Measurements from ENCODE around the gene GPRC5B. TPM values are rescaled to one million over a fixed set of nuclear protein-coding genes. Genes with fewer than 3 reads are reported as not detected.

The GPRC5B gene
- total RNA-seq, 1 experiment from 2014 or later: 137 TPM

DNA sequence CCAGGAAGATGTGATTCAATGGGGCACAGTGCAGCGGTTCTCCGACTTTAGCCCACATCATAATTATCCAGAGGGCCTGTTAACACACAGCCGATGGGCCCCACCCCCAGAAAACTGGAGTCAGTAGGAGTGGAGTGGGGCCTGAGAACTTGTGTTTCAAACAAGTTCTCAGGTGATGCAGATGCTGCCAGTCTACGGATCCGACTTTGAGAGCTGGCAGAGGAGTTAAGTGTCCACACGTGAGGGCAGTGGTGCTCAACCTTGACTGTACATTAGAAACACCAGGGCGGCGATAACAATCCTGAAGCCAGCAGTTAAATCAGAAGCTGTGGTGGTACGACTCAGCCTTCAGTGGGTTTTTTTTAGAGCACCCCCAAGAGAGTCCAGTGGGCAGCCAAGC lies 75.0 kb downstream of the GPRC5B start:
- H2AFZ ChIP-seq (ENCODE audit: low read length): no peak overlapping the region
- H3K18ac ChIP-seq (ENCODE audit: insufficient read length, low read depth, low read length): no peak overlapping the region
- no peak for DNase-seq
- H4K20me1 ChIP-seq (ENCODE audit: control insufficient read depth, insufficient read depth, insufficient read length): no peaks in the 10 kb centered on the region
- TF ChIP-seq, protein P1, sequence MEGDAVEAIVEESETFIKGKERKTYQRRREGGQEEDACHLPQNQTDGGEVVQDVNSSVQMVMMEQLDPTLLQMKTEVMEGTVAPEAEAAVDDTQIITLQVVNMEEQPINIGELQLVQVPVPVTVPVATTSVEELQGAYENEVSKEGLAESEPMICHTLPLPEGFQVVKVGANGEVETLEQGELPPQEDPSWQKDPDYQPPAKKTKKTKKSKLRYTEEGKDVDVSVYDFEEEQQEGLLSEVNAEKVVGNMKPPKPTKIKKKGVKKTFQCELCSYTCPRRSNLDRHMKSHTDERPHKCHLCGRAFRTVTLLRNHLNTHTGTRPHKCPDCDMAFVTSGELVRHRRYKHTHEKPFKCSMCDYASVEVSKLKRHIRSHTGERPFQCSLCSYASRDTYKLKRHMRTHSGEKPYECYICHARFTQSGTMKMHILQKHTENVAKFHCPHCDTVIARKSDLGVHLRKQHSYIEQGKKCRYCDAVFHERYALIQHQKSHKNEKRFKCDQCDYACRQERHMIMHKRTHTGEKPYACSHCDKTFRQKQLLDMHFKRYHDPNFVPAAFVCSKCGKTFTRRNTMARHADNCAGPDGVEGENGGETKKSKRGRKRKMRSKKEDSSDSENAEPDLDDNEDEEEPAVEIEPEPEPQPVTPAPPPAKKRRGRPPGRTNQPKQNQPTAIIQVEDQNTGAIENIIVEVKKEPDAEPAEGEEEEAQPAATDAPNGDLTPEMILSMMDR (conservative IDR thresholded peaks at IDR 0.05): no peak
- H3K14ac ChIP-seq (ENCODE audit: insufficient read depth, low read length): no peak overlapping the region; the same call in 1 of the 2 replicates
- no CpG with 5 or more reads among the region's 9 CpGs for WGBS (ENCODE audit: extremely low coverage, insufficient read length, low lambda C conversion rate)
- H2AK5ac ChIP-seq (ENCODE audit: insufficient read length, low read length): no peak overlapping the region
- no peak overlapping the region for H2BK20ac ChIP-seq (ENCODE audit: low read depth, low read length, poor library complexity, severe bottlenecking)
- no peak overlapping the region for H3T11ph ChIP-seq (ENCODE audit: low read length)
- no peak overlapping the region for H4K91ac ChIP-seq (ENCODE audit: insufficient read length, low read depth, low read length)
- no peak overlapping the region for H3K56ac ChIP-seq (ENCODE audit: insufficient read length, low read depth, low read length)
- peaks cover 40 to 42% of the 10 kb centered on the region in 2 experiments for H3K9me3 Mint-ChIP-seq
- peaks cover 24 to 46% (median 28%) of the 10 kb centered on the region in 3 experiments for H3K36me3 Mint-ChIP-seq (ENCODE audit: insufficient read depth in 1 of 3, low read depth in 3 of 3)
- H2BK12ac ChIP-seq (ENCODE audit: insufficient read length, low read depth, low read length): no peak overlapping the region
- H3K79me2 ChIP-seq (ENCODE audit: insufficient read depth, low read length): no peaks in the 10 kb centered on the region
- no peaks in the 10 kb centered on the region for H3K27me3 ChIP-seq (ENCODE audit: insufficient read depth, low read length)
- H4K5ac ChIP-seq (ENCODE audit: insufficient read length, low read depth, low read length): no peak overlapping the region
- no peak overlapping the region for H3K4me2 ChIP-seq (ENCODE audit: insufficient read depth, insufficient read length, low read length)
- H2BK5ac ChIP-seq (ENCODE audit: insufficient read length, low read length): no peak overlapping the region
- H3K23me2 ChIP-seq (ENCODE audit: insufficient read length, low read depth, low read length, poor library complexity, severe bottlenecking): no peaks in the 10 kb centered on the region
- H3K27ac ChIP-seq (ENCODE audit: insufficient read length, low read depth, low read length): no peak overlapping the region
- no peak overlapping the region for H3K23ac ChIP-seq (ENCODE audit: insufficient read length, low read depth, low read length)
- peaks cover 19% of the 10 kb centered on the region for H3K9me3 ChIP-seq (ENCODE audit: control insufficient read depth, low read depth, low read length)
- no peak overlapping the region for H3K4me3 Mint-ChIP-seq
- peak overlapping the region in 1 of 3 experiments; percentile 48; a peak in 1 of 7 replicates for H3K27ac Mint-ChIP-seq
- H3K4me1 ChIP-seq (ENCODE audit: insufficient read depth, low read length): no peaks in the 10 kb centered on the region; the same call in 1 of the 2 replicates
- no peak overlapping the region for H2BK120ac ChIP-seq (ENCODE audit: low read depth, low read length, poor library complexity, severe bottlenecking)
- no peak overlapping the region for H2BK15ac ChIP-seq (ENCODE audit: low read depth, low read length)
- H3K4me1 Mint-ChIP-seq: peaks cover 10 to 12% of the 10 kb centered on the region in 2 experiments
- no peaks in the 10 kb centered on the region; the same call in 1 of the 2 replicates for H3K27me3 Mint-ChIP-seq (ENCODE audit: low read depth)
- no peak overlapping the region for H3K9ac ChIP-seq (ENCODE audit: extremely low read depth, insufficient read length, low read length)
- H3K79me1 ChIP-seq (ENCODE audit: insufficient read depth, low read depth, low read length, poor library complexity, severe bottlenecking): no peaks in the 10 kb centered on the region
- no peak overlapping the region for H3K4ac ChIP-seq (ENCODE audit: low read depth, low read length)
- no peak overlapping the region for H4K8ac ChIP-seq (replicated peaks; ENCODE audit: insufficient read length, low read depth, low read length)

Data from H9 (cell line).